SJCRH30 (cell line): ENCODE data around the gene SORCS2. TPM values are rescaled to one million over a fixed set of nuclear protein-coding genes. Genes with fewer than 3 reads are reported as not detected.

Experiments used
- DNase-seq, 2 experiments: peaks; one replicate each; pipeline ENCODE4 v3.0.0-alpha.2; 2015 to 2020
- H3K27ac ChIP-seq: fragments of 250-450 bp; sonication (Bioruptor Pico); 2 replicates; pipeline ENCODE4 v1.5.1; 2020; ENCODE audit warnings: mild to moderate bottlenecking, moderate library complexity
- H3K27me3 ChIP-seq: fragments of 250-450 bp; sonication (Bioruptor Pico); 2 replicates; pipeline ENCODE4 v1.5.1; 2020; ENCODE audit warnings: mild to moderate bottlenecking, moderate library complexity
- H3K36me3 ChIP-seq: fragments of 250-450 bp; sonication (Bioruptor Pico); 2 replicates; pipeline ENCODE4 v1.5.1; 2020; ENCODE audit warnings: mild to moderate bottlenecking, moderate library complexity
- H3K4me1 ChIP-seq: fragments of 250-450 bp; sonication (Bioruptor Pico); 2 replicates; pipeline ENCODE4 v1.5.1; 2020; ENCODE audit warnings: mild to moderate bottlenecking, moderate library complexity
- H3K4me3 ChIP-seq: fragments of 250-450 bp; sonication (Bioruptor Pico); 2 replicates; pipeline ENCODE4 v1.5.1; 2020; ENCODE audit warnings: mild to moderate bottlenecking, moderate library complexity
- H3K9me3 ChIP-seq: fragments of 250-450 bp; sonication (Bioruptor Pico); replicated peaks from 2 replicates; pipeline ENCODE4 v1.5.1; 2020; ENCODE audit warnings: mild to moderate bottlenecking, moderate library complexity
- total RNA-seq: library from RNA; depleted of rRNA; stranded (reverse); fragments of >200 nt; shearing (Covaris generic); gene quantifications from 2 replicates; pipeline ENCODE4 v1.2.3, GENCODE V29; 2014

Gene SORCS2
- total RNA-seq, 1 experiment from 2014 or later: 1.4 TPM

DNA sequence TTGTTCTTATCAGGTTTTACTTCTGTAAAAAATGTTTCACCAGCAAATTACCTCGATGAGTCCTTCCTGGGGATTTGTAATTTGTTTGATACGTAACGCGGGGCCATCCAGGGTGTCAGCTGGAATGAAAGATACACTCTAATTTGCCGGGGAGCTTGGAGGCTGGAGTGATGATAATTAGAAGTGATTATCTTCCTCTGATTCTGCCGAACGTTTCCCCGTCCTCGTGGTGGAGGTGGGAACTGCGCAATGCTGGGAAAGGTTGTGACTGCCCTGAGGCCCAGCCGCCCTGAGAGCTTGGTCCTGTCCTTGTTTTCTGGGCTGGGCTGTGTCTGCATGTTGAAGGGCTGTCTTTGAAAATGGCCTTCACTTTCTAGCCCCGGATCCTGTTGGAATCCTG is 48.0 kb downstream of the SORCS2 start:
- no peak overlapping the region for H3K4me3 ChIP-seq
- H3K27ac ChIP-seq: no peak overlapping the region
- no peaks in the 10 kb centered on the region for H3K27me3 ChIP-seq
- no peaks in the 10 kb centered on the region for H3K4me1 ChIP-seq
- no peaks in the 10 kb centered on the region for H3K9me3 ChIP-seq
- no peaks in the 10 kb centered on the region for H3K36me3 ChIP-seq
- no peak for DNase-seq

DNA sequence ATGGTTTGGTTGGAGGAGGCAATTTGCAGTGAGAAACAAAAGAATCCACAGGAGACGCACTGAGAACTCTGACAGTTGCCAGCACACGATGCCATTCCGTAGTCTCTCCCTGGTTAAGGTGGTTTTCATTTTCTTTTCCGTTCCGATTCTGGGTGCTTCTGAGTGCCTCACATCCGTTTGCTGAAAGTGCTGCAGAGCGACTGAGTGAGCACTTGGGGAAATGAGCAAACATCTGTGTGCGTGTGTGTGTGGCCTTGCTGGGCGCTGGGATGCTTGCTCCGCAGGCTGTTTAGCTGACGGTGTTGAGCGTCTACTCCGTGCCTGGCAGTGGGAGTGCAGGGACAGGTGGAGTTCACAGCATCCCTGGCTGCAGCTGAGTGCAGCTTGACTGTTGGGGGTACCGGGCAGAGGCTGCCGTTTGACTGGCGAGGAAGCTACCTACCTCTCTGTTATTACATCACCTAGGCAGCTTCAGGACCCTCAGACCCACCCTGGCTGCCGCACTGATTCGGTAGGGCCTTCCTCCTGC is 49.3 kb downstream of the SORCS2 start:
- Histone ChIP-seq H3K4me1 (no peaks in the 10 kb centered on the region), H3K27ac (no peak overlapping the region), H3K27me3 (no peaks in the 10 kb centered on the region), H3K36me3 (no peaks in the 10 kb centered on the region), H3K9me3 (no peaks in the 10 kb centered on the region), H3K4me3 (no peak overlapping the region)
- DNase-seq: no peak

DNA sequence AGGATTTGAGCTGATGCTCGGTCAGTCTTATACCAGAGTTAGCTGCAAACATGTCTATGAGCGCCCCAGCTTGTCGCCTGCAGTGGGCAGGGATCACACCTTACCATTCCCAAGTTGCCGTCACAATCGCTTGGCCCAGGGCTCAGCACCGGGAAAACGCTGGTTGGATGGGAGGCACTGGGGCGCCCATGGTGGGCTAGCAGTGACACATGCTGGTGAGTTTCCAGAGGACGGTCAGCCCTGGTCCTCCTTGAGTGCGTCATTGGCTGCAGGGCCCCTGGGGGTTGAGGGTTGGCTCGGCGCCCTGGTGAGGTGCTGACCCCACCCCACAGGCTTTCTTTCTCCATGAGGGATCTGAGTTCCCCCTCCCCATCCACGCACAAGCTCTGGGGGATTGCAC is 50.4 kb downstream of the SORCS2 start:
- Histone ChIP-seq H3K4me1 (no peaks in the 10 kb centered on the region), H3K27me3 (no peaks in the 10 kb centered on the region), H3K9me3 (no peaks in the 10 kb centered on the region), H3K4me3 (no peak overlapping the region), H3K36me3 (no peaks in the 10 kb centered on the region), H3K27ac (no peak overlapping the region)
- DNase-seq: no peak

DNA sequence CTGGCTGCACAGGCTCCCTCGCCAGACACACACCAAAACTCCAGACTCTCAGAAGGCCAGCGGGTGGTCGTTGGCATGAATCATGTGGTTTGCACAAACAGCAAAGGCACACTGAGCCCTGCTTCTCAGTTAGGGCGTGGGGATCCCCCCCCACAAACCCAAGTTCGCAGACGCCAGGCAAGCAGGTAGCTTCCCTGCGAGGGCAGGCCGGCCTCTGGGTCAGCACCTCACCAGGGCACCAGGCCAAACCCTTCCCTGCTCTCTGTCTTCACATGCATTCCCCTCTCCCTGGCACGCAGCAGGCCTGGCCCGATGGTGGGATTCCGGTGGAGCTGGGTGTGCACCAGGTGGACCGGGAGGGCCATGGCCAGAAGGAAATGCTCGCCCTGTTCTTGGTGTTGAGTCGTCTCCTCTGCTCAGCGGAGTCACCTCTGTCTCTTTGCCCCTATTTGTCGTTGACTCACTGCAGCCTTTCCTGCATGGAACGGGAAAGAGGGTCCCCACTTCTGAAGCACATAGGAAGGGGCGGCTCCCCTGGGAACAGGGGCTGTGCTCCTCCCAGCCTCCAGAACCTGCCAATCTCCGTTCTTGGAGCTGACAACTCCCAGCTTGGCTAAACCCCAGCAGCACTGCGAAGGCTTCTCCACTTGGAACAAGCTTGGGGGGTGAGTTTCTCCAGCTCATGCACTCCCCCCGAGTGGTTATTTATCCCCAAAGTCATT is 51.4 kb downstream of the SORCS2 start:
- no peak for DNase-seq

DNA sequence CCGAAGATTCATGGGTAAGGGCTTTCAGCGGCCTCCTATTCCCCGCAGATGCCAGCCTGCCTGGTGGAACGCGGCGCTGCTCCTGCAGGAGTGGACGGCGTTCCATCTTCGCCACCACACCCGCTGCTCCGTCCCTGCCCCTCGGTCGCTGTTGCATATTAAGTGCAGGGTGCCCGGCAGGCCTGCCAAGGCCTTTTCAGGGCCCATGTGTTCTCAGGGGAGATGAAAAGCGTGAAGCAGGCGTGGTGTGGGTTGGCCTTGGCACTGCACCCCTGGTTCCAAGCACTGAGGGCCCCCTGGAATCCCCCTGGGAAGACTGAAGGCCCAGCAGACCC is 52.0 kb downstream of the SORCS2 start:
- DNase-seq: no peak
- Histone ChIP-seq H3K27ac (no peak overlapping the region), H3K4me3 (no peak overlapping the region), H3K9me3 (no peaks in the 10 kb centered on the region), H3K36me3 (no peaks in the 10 kb centered on the region), H3K27me3 (no peaks in the 10 kb centered on the region), H3K4me1 (no peaks in the 10 kb centered on the region)

More for the DNA sequence above, 51.4 kb downstream of the SORCS2 start:
- H3K27ac ChIP-seq: no peak overlapping the region
- H3K4me3 ChIP-seq: no peak overlapping the region
- no peaks in the 10 kb centered on the region for H3K36me3 ChIP-seq
- H3K9me3 ChIP-seq: no peaks in the 10 kb centered on the region
- no peaks in the 10 kb centered on the region for H3K4me1 ChIP-seq
- H3K27me3 ChIP-seq: no peaks in the 10 kb centered on the region

DNA sequence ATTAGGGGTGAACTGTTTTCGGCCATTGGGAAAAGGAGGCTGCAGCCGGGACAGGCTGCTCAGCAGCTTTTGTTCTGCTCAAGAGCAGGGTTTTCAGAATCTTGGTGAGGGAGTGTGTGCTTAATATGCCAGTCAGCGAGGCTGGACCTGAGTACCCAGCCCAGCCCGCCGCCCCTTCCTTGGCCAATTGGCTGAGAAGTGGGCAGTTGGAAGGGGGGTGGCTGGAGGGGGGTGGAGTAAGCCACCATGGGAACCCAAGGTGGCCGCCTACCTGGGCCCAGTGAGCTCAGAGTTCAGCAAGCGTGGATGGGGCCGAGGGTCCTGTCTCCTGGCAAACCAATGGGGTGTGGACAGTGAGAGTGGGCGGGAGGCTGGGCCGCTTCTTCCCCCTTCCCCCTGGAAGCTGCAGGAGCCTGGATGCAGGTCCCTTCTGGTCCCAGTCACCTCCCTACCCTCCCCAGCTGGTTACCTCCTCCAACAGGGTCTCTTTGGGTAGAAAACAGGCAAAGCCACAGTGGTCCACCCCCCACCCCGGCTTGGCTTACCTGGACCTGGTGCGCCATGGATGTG is 52.5 kb downstream of the SORCS2 start:
- no peak for DNase-seq
- Histone ChIP-seq H3K4me3 (no peak overlapping the region), H3K27ac (no peak overlapping the region), H3K9me3 (no peaks in the 10 kb centered on the region), H3K4me1 (no peaks in the 10 kb centered on the region), H3K27me3 (no peaks in the 10 kb centered on the region), H3K36me3 (no peaks in the 10 kb centered on the region)

DNA sequence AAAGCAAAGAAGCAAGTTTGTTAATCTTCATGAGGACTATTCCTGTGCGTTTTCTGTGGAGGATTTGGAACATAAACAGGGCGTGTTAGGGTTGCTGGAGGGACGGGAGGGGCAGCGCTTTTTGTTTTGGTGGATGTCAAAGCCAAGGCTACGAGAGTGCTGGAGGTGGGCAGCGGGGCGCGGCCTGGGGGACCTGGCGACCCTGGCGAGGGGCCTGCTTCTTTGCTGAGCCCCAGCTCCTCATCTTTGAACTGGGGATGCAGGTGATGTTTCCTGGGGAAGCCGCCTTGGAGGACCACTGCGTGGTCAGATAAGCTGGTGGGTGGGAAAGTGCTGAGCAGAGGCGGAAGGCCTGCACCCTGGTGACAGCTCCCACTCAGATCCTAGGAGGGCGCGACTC is 55.2 kb downstream of the SORCS2 start:
- Histone ChIP-seq H3K36me3 (no peaks in the 10 kb centered on the region), H3K27me3 (no peaks in the 10 kb centered on the region), H3K4me1 (peaks cover 24% of the 10 kb centered on the region), H3K9me3 (no peaks in the 10 kb centered on the region), H3K27ac (no peak overlapping the region), H3K4me3 (no peak overlapping the region)
- DNase-seq: no peak

DNA sequence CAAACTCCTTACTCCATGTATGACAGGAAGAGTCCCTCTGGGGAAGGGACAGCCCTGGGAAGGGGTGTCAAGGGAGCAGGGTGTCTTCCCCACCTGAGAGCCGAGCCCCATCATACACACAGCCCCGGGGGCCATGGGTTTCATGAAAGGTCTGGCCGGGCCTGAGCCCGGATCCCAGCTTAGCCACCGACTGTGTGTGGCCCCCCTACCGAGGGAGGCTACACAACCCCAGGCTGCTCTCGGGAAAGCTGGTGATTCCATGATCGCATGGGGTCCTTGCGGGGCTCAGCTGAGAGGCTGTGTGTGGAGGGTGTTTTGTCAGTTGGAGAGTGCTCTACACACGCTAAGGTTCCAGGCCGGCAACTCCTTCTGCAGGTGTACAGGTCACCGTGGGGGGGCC is 55.6 kb downstream of the SORCS2 start:
- no peaks in the 10 kb centered on the region for H3K36me3 ChIP-seq
- no peak for DNase-seq
- peaks cover 28% of the 10 kb centered on the region for H3K4me1 ChIP-seq
- no peaks in the 10 kb centered on the region for H3K27me3 ChIP-seq
- no peaks in the 10 kb centered on the region for H3K9me3 ChIP-seq
- H3K27ac ChIP-seq: no peak overlapping the region
- H3K4me3 ChIP-seq: no peak overlapping the region

DNA sequence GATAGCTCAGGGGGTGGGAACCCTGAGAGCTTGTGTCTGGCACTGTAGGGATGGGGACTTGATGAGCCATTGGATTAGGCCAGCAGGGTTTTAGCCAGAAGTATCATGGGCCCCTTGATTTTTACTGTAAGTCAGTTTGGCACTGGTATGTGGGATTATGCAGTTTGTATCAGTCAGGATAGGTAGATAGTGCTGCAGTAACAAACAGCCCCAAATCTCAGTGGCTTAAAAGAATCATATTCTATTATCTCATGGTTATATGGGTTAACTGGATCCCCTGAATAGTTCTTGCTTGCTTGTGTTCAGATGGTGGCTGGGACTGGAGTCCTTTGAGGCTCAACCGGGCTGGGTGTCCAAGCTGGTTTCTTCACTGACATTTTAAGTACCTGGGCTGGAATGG is 56.5 kb downstream of the SORCS2 start:
- H3K27me3 ChIP-seq: no peaks in the 10 kb centered on the region
- peaks cover 37% of the 10 kb centered on the region for H3K4me1 ChIP-seq
- no peaks in the 10 kb centered on the region for H3K9me3 ChIP-seq
- DNase-seq: no peak
- H3K27ac ChIP-seq: no peak overlapping the region
- no peaks in the 10 kb centered on the region for H3K36me3 ChIP-seq
- no peak overlapping the region for H3K4me3 ChIP-seq

DNA sequence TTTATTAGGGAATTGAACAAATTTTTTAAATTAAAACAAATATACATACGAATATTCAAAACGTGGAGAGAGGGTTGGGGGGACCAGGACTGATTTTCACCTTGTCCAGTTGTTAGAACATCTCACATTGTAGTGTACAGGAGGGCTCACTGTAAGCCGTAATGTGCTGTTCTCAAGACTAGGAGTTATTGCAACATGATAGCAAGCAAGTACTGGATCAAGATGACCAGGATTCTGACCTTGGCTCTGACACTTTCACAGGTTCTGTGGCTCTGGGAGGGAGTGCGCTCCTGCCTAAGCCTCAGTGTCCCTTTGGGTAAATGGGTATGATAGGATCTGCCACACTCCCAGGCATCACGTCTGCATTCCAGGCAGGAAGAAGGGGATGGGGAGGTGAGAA is 59.0 kb downstream of the SORCS2 start:
- H3K27ac ChIP-seq: no peak overlapping the region
- no peak overlapping the region for H3K4me3 ChIP-seq
- no peaks in the 10 kb centered on the region for H3K27me3 ChIP-seq
- no peaks in the 10 kb centered on the region for H3K9me3 ChIP-seq
- H3K36me3 ChIP-seq: no peaks in the 10 kb centered on the region
- DNase-seq: no peak
- peaks cover 62% of the 10 kb centered on the region for H3K4me1 ChIP-seq

DNA sequence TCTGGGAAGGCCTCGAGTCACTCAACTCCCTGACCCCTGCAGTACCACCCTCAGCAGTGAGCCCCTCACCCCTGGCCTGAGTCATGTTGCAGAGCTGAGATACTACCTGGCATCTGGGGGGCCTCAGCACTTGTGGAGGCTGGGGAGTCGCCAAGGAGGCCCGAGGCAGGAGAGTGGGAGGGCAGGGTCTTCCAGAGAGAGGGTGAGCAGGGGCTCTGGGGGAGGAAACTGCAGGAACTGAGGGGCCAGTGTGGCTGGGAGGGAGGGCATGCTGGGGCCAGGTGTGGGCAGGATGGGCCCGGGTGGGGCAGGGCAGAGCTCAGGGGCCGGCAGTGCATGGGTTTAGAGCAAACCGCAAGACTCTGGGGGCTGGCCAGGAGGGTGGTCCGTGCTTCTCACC is 59.7 kb downstream of the SORCS2 start:
- H3K4me1 ChIP-seq: peaks cover 69% of the 10 kb centered on the region
- peak; percentile 34 to 42 for DNase-seq
- no peak overlapping the region for H3K27ac ChIP-seq
- H3K36me3 ChIP-seq: no peaks in the 10 kb centered on the region
- H3K9me3 ChIP-seq: no peaks in the 10 kb centered on the region
- H3K4me3 ChIP-seq: no peak overlapping the region
- no peaks in the 10 kb centered on the region for H3K27me3 ChIP-seq

DNA sequence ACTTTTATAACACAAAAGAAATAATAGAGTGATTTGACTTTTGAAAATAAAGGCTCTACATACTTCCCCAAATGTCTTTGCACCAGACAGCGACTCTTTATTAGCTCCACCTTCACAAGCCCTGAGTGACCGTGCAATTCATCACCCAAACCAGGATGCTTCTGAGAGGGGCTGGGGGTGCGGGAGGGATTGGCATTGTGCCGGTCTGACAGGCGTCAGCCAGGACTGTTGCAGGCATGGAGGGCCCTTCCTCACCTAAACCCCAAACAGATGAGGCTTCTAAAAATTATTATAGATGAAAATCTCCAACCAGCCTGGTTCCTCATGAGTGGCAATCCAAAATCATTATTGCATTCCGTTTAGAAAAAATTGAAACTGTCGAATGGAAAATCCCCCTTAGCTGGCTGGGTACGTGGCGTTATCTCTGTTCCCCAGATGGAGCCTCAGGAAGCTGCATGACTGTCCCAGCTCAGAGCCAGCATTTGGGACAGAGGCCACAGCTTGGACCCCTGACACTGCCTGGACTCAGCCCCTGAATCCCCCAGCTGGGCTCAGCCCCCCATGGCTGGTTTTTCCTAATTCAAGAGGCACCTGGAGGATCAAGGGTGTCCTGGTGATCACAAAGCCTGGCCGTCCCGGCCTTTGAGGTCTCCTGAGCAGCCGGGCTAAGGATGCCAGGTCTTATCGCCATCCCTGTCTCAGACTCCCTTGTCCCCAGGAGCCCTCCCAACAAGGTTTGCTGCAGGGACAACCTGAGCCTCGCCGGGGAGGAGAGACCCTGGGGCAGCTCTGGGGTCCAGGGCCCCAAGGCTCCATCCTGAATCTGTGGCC is 60.4 kb downstream of the SORCS2 start:
- DNase-seq: peak in 1 of 2 experiments; percentile 40
- Histone ChIP-seq H3K4me3 (no peak overlapping the region), H3K4me1 (peaks cover 72% of the 10 kb centered on the region), H3K9me3 (no peaks in the 10 kb centered on the region), H3K36me3 (no peaks in the 10 kb centered on the region), H3K27me3 (no peaks in the 10 kb centered on the region), H3K27ac (peak overlapping the region; percentile 68; the same call in 1 of the 2 replicates)

DNA sequence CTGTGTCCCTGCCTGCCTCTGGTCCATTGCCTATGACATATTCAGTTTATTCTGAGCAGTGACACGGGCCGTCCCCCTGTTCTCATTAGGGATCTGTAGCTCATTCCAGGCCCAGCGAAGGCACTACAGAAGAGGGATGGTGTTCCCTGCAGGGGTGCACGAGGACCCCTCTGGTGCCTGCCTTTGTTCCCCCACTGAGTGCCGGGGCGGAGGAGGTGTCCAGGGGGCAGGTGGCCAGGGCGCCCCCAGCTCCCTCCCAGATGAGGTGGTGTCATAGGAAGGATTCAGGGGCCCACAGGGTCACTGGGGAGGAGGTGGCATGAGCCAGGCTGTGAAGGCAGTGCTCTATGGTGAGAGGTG is 61.0 kb downstream of the SORCS2 start:
- Histone ChIP-seq H3K27me3 (no peaks in the 10 kb centered on the region), H3K36me3 (no peaks in the 10 kb centered on the region), H3K27ac (peak overlapping the region; percentile 68), H3K4me3 (no peak overlapping the region), H3K4me1 (peaks cover 73% of the 10 kb centered on the region), H3K9me3 (no peaks in the 10 kb centered on the region)
- DNase-seq: no peak

DNA sequence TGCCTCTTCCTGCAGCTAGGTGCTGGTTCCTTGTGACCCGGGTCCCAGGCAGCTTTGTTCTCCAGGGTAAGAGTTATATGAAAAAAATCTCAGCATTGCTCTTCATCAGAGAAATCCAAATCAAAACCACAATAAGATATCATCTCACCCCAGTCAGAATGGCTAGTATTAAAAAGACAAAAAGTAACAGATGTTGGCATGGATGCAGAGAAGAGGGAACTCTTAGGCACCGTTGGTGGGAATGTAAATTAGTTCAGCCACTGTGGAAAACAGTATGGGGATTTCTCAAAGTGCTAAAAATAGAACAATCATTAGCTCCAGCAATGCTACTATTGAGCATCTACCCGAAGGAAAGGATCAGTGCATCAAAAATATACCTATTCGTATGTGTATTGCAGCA is 61.5 kb downstream of the SORCS2 start:
- Histone ChIP-seq H3K4me3 (no peak overlapping the region), H3K27me3 (no peaks in the 10 kb centered on the region), H3K27ac (peak overlapping the region; percentile 68), H3K4me1 (peaks cover 73% of the 10 kb centered on the region), H3K36me3 (no peaks in the 10 kb centered on the region), H3K9me3 (no peaks in the 10 kb centered on the region; the same call in 1 of the 2 replicates)
- DNase-seq: peak; percentile 29 to 82
